A673 (cell line): ENCODE results near the gene FRMPD4. TPM values are rescaled to one million over a fixed set of nuclear protein-coding genes. Genes with fewer than 3 reads are reported as not detected.

ENCODE experiments used
- BruUV-seq: library from RNA; stranded (reverse); fragments of 400-500 nt; replicated peaks from 2 replicates; lab custom pipeline; 2021; lab: Mats Ljungman, UMichigan
- CTCF ChIA-PET: fragments of 300-600 bp; sonication (Branson Sonifier 250); formaldehyde crosslinking; loops from one replicate; lab custom pipeline; 2022; ENCODE audit warnings: antibody characterized with exemption; lab: Charles Lee
- POLR2A ChIA-PET: fragments of 300-600 bp; sonication (Branson Sonifier 250); formaldehyde crosslinking; loops from one replicate; lab custom pipeline; 2022; ENCODE audit warnings: antibody characterized with exemption; ENCODE audit not compliant: low non-redundant PET; lab: Charles Lee
- DNase-seq: peaks from one replicate; pipeline ENCODE4 v3.0.0-alpha.2; 2015; ENCODE audit warnings: low spot score
- H3K27ac ChIP-seq: fragments of 200-600 bp; sonication (generic); 2 replicates; pipeline ENCODE4 v1.5.1; 2016; ENCODE audit warnings: mixed run types, low read depth, mild to moderate bottlenecking, mixed read lengths, antibody characterized with exemption, low read length; ENCODE audit not compliant: poor library complexity, severe bottlenecking
- H3K27me3 ChIP-seq: fragments of 200-600 bp; sonication (generic); replicated peaks from 2 replicates; pipeline ENCODE4 v1.6.1; 2017; ENCODE audit warnings: mixed run types, low read depth, mild to moderate bottlenecking, mixed read lengths, antibody characterized with exemption, low read length; ENCODE audit not compliant: insufficient read depth, poor library complexity
- H3K36me3 ChIP-seq: fragments of 200-600 bp; sonication (generic); 2 replicates; pipeline ENCODE4 v1.6.1; 2016; ENCODE audit warnings: mixed run types, mild to moderate bottlenecking, mixed read lengths, antibody characterized with exemption, low read length; ENCODE audit not compliant: insufficient read depth, poor library complexity, severe bottlenecking
- H3K4me1 ChIP-seq: fragments of 200-600 bp; sonication (generic); 2 replicates; pipeline ENCODE4 v1.6.1; 2017; ENCODE audit warnings: mixed run types, mild to moderate bottlenecking, mixed read lengths, antibody characterized with exemption, low read length; ENCODE audit not compliant: insufficient read depth, poor library complexity, severe bottlenecking
- H3K4me3 ChIP-seq: fragments of 200-600 bp; sonication (generic); 2 replicates; pipeline ENCODE4 v1.5.1; 2016; ENCODE audit warnings: low read depth, mixed run types, mild to moderate bottlenecking, mixed read lengths, low read length; ENCODE audit not compliant: poor library complexity, severe bottlenecking
- H3K9me3 ChIP-seq: fragments of 200-600 bp; sonication (generic); 2 replicates; pipeline ENCODE4 v1.6.1; 2016; ENCODE audit warnings: mixed run types, low read depth, mild to moderate bottlenecking, mixed read lengths, antibody characterized with exemption, low read length; ENCODE audit not compliant: poor library complexity, severe bottlenecking
- CTCF ChIP-seq: fragments of 300-800, 200-600 bp; sonication (generic); conservative IDR thresholded peaks from 2 replicates; pipeline ENCODE4 v1.5.1; 2017; ENCODE audit warnings: low read depth, mild to moderate bottlenecking, antibody characterized with exemption, low read length, moderate library complexity, mixed read lengths
- EZH2 ChIP-seq: fragments of 200-600 bp; sonication (generic); IDR thresholded peaks from 2 replicates; pipeline ENCODE4 v1.6.1; 2017; ENCODE audit warnings: borderline replicate concordance, low read depth, mild to moderate bottlenecking, mixed read lengths, antibody characterized with exemption, low read length; ENCODE audit not compliant: poor library complexity, severe bottlenecking
- intact Hi-C: fragments of 100-400 bp; cut with micrococcal nuclease; formaldehyde crosslinking; loops from one replicate; pipeline ENCODE4 v1.10.0; 2022; ENCODE audit not compliant: unreplicated experiment
- total RNA-seq: library from RNA; stranded (reverse); gene quantifications from 2 replicates; pipeline ENCODE4 v1.2.3, GENCODE V29; 2021

The FRMPD4 gene
- total RNA-seq, 1 experiment from 2014 or later = not detected

- no peak for DNase-seq
- Histone ChIP-seq H3K27ac (no peak overlapping the region), H3K9me3 (no peaks in the 10 kb centered on the region), H3K4me1 (no peaks in the 10 kb centered on the region), H3K27me3 (no peaks in the 10 kb centered on the region), H3K4me3 (no peak overlapping the region), H3K36me3 (no peaks in the 10 kb centered on the region)
- intact Hi-C loops = no loop called here
- no TSS peak for BruUV-seq
- TF ChIP-seq CTCF (no peak), EZH2 (no peak)
- POLR2A ChIA-PET = no interaction called here
- CTCF ChIA-PET = no interaction called here
Observed at GRCh38 chrX:12227412-12228041, 89.3 kb downstream of the FRMPD4 start.

GRCh38 chrX:12228862-12229261, 90.6 kb downstream of the FRMPD4 start:
- Histone ChIP-seq H3K9me3 (no peaks in the 10 kb centered on the region), H3K27me3 (no peaks in the 10 kb centered on the region), H3K4me1 (no peaks in the 10 kb centered on the region), H3K36me3 (no peaks in the 10 kb centered on the region), H3K4me3 (no peak overlapping the region), H3K27ac (no peak overlapping the region)
- TF ChIP-seq EZH2 = no peak
- no peak for TF ChIP-seq CTCF
- no peak for DNase-seq
- intact Hi-C loops = no loop called here
- CTCF ChIA-PET = no interaction called here
- no TSS peak for BruUV-seq
- POLR2A ChIA-PET = no interaction called here

GRCh38 chrX:12229986-12230385, 91.7 kb downstream of the FRMPD4 start:
- ChIA-PET POLR2A (no interaction called here), CTCF (no interaction called here)
- Histone ChIP-seq H3K27ac (no peak overlapping the region), H3K4me1 (no peaks in the 10 kb centered on the region), H3K36me3 (no peaks in the 10 kb centered on the region), H3K4me3 (no peak overlapping the region), H3K27me3 (no peaks in the 10 kb centered on the region), H3K9me3 (no peaks in the 10 kb centered on the region)
- DNase-seq = no peak
- no TSS peak for BruUV-seq
- intact Hi-C loops = no loop called here
- no peak for TF ChIP-seq CTCF
- no peak for TF ChIP-seq EZH2
